HG03097 (cell line): ENCODE data around the gene LRP8.

Experiments used
- ATAC-seq: cut with Tn5 transposase; IDR thresholded peaks from one replicate; pipeline ENCODE4 v1.9.1; 2021; ENCODE audit not compliant: unreplicated experiment, low FRiP score

The LRP8 gene

DNA sequence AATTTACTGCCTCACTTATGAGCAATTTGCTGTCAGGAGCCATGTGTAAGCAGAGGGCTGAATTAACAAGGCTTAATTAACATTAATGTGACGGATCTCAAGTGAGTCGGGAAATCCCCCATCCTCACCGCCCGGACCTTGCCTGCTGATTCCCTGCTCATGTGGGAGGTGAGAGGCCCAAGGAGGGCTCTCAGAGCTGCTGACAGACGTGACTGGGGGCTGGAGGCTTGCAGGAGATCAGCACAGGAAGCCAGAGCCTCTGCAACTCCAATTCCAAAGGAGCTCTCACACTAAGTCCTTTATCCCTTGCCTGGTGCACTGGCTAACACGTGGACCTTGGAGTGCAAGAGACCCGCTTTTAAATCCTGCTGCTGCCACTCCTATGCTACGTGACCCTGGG is 19.4 kb downstream of the LRP8 start:
- ATAC-seq: no peak

DNA sequence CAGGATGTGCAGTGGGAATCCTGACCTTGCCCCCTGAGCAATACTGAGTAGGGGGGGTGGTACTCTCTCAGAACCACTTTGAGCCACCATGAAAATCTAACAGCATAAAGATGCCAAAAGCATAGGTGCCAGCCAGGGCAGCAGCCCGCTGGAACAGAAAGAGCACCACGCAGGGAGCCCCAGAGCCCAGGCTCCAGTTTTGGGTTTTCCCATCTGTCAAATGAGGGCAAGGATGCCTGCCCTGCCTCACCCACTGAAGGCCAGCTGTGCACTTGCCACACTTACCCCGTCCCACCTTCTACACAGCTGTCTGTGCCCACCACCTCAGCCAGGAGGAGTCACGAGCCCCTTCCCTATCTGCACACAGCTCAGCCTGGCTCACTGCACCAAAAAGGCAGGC is 20.8 kb downstream of the LRP8 start:
- no peak for ATAC-seq

DNA sequence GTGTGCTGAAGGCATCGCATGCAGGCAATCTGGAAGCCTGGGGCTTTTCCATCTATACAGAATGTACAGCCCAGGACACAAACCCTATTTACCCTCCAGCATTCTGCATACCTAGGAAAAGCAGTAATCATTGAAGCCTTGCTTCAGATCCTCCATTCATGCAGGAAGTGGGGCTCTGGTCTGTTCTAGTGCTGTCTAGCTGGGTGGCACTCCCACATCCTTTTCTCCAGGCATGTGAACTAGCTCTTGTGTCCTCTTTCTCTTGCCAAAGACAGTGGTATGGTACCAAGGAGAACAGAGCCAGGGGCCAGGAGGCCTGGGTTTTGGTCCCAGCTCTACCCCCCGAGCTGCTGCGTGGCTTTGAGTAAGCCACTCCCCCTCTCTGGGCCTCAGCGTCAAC is 21.7 kb downstream of the LRP8 start:
- ATAC-seq: no peak

DNA sequence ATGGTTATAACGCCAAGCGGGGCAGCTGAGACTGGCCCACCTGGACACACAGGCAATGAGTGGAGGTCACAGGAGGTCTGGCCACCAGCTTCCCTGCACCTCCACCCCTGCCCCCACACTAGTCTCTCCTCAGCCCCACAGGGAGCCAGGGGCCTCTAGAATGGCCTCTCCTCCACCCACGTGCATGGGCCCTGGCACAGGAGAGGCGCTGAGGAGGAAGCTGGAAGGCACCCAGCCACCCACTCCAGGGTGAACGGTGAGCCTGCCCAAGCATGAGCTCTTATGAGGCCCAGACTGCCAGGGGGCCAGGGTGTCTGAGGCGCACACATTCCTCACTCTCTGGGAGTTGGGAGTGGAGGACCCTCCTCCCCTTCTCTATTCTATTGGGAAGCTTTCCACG is 22.2 kb downstream of the LRP8 start:
- ATAC-seq: no peak

DNA sequence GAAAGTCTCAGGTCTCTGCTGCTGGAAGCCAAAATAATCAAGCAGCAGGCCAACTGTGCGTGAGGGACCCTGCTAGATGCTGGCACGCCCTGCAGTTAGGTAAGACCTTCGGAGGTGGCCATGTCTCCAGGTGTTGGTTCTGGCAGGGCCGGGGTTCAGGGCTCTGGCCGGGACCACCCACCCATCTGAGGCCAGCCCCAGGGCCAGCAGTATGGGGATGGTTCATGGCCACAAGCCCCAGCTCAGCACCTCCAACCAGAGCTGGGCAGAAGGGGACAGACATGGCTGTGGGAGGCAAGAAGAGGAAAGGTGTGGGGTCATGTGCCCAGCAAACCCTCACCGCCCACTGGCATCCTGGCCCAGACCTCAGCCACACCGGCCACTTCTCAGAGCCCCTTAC is 23.3 kb downstream of the LRP8 start:
- no peak for ATAC-seq

DNA sequence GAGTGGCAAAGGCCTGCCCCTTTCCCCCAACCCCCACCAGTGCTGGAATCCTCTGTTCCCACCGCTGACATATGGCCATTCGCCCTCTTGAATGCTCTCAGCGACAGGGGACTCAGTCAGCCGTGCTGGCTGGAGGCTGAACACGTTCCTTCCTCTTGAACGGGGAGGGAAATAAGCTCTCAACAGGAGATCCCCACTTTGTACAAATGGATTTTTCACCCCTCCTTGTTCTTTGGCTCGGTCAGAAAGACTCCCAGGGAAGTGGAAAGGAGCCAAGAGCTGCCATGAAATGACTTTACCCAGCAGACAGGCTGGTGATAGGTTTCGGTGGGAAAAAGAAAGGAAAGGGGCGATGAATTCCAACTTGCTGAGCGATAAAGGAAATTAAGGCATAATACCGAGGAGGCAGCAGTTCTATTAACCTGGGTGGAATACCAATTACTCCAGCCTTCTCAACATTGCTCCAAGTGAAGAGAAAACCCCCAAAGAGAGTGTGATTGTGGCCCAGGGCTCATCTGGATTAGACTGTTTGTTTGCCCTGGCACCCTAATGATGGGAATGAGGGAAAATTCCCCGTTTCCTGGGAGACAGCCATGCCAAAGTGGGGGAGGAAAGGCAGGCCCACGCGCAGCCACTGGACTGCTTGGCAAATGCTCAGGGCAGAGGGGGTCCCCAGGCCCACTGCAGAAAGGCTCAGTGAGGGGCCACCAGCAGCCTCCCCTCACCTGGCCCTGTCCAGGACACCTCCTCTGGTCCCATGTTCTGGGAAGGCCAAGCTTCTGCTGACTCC is 23.9 kb downstream of the LRP8 start:
- no peak for ATAC-seq

DNA sequence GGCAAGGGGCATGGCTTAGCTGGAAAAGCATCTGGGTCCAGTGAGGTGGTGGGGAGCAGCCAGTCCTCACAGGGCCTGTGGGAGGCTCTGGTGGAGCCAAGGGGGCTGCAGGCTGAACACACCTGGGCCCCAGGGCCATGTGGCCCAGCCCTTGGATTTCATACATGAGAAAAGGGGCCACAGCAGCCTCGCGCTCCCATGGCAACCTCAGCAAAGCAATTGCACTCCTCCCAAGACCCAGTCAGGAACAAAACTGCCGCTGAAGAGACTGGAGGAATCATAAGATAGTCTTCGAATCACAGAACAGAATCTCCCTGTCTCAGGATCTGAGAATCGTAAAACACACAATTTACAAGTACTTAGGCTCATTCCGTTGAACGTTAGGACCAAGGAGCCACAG is 24.6 kb downstream of the LRP8 start:
- no peak for ATAC-seq

DNA sequence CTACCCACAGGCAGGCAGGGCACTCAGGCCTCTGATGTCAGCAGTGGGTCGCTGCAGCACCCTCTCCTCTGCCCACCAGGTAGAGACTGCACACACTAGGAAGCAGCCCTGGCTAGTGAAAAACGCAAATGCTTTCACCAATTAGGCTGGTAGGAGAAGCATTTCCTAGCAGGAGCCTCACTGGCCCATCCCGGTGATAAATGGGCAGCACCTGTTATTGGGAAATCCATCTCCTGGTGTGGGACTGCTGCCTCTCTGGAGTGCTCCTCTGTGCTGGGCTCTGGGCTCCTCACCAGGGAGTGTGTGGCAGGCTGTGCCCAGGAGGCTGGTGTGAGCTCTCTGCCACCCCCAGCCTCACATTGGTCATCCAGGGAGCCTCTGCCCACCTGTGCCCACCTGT is 28.6 kb downstream of the LRP8 start:
- ATAC-seq: no peak

DNA sequence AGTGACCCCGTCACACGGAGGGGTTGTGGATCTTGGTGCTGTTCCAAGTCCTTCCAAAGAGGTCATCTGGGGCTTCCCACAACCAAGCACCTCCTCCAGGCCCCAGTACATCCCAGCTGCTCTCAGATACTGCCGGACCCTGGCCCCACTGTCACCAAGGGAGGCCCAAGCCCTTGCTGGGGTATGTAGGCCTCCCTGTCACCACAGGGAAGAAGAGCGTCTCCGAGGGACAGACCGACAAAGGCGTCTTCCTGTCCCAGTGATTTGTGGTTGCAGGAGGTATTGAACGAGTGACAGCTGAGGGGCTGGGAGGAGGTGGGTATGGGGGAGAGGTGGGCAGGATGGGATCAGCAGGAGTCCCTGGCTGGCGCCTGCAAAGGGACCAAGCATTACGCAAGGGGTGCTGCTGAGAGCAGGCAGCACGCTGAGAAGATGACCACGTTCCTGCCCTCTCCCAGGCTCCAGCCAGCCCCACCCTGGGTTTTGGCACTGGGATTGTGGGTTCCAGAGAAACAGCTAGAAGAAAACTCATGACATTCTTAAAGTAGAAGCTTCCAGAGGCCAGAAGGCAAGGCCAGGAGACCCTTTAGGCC is 29.7 kb downstream of the LRP8 start:
- no peak for ATAC-seq

DNA sequence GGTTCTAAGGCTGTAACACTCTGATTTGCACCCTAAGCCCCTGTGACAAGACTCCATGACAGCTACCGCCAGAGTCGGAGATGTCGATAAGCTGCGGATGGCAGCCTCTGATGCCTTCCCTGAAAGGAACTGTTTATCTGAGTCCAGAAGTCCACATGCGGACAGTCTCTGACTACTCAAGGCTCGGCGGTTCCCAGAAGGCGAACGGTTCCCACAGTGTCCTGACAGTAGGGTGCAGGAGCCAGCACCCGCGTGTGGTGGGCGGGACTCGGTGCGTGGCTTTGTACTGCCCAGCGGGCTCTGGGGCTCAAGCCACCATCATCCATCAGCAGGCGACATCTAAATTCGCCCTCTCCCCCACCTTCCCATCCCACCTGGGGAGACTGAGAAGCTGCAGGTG is 30.7 kb downstream of the LRP8 start:
- no peak for ATAC-seq

DNA sequence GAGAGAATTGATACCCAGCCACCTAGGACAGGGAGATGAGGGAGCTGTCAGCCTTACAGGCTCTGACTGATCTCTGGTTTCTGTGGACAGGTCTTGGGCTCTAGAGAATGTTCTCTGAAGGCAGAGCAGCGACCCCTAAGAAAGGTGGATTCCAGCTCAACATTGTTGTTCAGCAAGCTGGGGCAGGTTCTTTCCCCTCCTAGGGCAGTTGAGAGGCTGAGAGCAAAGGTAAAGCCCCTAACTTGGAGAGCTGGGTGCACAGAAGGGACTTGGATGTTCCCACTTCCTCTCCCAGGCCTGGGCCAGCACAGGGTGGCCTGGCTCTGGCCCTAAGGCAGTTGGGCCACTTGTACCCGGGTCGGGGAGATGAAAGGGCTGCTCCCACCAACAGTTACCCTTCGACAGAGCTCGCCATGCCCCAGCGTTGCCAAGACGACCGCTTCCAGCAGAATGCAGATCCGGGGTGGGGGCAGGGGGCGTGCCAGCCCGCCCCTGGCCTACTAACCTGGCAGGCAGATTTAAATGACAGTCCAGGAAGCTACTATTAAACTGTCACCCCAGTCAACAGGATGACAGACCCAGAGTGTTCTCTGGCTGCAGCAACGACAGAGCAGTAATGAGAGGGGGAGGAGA is 31.6 kb downstream of the LRP8 start:
- no peak for ATAC-seq

DNA sequence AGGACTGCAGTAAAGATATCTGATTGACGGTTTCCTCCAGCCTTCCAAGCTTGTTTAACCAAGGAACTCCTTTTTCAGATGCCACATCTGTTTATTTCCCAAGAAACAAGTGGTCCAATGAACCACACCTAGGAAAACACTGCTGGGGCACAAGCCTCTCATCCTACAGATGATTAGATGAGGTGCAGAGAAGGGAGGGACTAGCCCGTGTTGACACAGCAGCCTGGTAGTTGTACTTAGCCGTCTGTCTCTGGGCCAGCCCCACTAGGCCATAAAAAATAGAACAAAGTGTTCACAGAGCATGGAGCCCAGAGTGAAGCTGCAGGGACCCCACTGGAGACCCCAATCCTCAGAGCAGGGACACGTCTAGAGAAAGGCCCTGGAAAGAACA is 32.1 kb downstream of the LRP8 start:
- no peak for ATAC-seq

DNA sequence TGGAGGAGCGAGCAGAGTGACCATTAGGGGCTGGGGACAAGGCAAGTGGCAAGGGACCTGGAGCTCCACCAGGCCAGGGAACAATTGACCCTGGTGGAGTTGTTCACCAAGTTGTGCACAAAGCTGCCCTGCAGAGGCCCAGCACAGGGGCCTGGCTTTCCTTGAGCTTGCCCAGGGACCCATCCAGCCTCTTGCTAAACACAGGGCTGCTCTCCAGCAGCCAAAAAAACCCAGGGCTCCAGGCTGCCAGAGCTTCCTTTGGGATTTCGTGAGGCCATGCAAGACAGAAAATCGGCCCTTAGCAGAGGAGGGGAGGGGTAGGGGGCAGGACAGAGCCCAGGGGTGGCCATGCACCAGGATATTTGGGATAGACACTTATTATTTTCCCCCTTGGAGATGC is 32.6 kb downstream of the LRP8 start:
- no peak for ATAC-seq

DNA sequence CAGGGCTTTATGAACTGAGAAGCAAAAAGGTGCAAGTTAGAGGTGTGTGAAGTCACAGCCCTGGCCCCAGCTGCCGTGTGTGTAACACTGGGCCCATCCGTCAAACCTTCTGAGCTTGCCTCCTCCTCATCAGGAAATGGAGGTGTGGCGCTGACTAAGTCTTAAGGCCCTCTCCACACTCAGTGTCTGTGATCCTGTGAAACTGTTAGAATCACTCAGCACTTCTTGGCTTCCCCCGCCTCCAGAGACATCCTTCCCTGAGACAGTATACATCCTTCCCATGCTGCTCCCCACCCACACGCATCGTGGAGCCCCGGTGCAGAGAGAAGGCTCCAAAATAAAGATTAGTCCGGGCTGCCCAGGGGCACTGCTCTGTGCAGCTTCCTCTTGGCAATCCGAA is 33.3 kb downstream of the LRP8 start:
- ATAC-seq: no peak

DNA sequence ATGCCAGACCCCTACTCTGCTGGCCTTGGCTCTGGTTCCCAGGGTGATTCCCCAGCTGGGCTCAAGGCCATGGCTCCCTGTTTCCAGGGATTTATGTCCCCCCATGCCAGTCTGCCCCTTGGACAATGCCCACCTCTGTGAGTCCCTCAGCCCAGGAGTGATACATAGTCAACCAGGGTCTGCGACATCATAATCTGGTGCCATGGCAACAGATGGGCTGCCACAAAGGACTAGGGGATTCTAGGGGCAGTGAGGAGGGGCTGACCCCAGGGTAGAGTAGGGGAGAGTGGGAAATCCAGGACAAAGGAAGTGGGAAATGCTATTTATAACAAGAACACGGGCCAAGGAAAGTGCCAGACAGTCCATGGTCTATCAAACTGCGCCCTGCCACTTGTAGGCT is 33.8 kb downstream of the LRP8 start:
- ATAC-seq: no peak

DNA sequence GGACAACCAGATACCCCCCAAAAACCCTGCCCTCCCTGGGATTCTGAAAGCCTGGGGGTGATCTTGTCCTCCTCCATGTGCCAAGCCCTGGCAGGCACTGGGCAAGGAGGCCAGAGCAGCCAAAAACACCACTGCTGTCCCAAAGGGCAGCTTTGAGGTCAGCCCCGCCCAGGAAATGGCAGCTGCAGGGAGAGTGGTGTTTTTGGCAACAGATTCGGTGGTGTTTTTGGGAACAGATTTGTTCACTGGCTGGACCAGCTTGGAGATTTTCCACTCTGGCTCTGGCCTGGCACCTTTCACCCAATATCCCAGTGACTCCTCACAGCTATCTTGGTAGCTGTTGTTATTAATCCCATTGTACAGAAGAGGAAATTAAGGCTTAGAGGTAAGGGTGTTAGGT is 34.7 kb downstream of the LRP8 start:
- no peak for ATAC-seq

DNA sequence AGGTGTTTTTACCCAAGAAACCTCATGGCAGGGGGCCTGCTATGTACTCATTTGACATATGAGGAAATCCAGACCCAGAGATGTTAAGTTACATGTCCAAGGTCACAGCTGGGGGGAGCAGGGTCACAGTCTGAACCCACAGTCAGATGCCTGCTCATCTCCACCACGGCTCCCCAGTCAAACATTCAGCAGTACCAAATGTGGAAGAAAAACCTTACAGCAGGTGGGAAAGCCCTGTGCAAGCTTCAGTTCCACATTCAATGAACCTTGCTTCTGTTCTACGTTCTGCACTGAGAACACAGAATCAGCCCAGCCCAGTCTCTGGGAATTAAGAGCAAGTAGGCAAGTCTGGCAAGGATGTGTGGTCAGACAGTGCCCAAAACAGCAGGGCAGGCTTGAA is 35.2 kb downstream of the LRP8 start:
- ATAC-seq: no peak

DNA sequence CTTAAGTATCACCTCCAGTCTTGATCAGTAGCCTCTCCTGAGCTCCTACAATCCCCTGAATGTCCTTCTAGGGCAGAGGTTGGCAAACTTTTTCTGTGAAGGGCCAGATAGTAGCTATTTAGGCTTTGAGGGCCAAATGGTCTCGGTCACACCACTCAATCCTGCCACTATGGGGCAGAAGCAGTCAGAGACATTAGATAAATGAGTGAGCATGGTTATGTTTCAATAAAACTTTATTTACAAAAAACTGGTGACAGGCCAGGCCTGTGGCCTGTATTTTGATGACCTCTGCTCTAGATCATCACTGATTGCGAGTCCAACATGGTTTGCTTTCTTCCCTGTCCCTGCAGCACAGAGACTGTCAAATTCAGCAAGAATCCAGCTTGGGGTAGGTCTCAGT is 36.3 kb downstream of the LRP8 start:
- ATAC-seq: no peak

DNA sequence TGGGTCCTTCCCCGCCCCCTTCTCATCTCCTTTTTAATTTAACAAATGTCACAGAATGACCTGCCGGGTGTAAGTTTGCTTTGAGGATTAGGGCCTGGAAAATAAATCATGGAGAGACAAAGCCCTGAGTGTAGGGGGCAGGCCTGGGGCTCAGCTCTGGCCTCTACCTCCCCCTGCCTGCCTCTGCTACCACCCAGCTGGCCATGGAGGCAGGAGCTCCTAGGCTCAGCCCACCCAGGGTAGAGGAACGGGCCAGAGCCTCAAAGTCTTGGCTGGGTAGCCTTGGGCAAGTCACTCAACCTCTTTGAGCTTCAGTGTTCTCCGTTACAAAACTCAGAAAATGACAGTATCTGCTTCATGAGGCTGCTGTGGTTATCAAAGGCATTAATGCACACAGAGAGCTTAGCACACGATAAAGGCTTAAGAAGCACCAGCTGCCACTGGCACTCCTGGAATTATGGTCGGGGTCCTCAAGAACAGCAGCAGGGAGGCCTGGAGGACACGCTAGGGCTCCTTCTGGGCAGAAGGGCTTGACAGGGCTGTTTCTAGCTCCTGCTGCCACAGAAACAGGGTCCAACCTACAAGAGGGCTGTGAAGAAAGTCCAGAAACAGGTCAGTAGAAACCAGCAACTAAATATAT is 39.0 kb downstream of the LRP8 start:
- ATAC-seq: no peak

DNA sequence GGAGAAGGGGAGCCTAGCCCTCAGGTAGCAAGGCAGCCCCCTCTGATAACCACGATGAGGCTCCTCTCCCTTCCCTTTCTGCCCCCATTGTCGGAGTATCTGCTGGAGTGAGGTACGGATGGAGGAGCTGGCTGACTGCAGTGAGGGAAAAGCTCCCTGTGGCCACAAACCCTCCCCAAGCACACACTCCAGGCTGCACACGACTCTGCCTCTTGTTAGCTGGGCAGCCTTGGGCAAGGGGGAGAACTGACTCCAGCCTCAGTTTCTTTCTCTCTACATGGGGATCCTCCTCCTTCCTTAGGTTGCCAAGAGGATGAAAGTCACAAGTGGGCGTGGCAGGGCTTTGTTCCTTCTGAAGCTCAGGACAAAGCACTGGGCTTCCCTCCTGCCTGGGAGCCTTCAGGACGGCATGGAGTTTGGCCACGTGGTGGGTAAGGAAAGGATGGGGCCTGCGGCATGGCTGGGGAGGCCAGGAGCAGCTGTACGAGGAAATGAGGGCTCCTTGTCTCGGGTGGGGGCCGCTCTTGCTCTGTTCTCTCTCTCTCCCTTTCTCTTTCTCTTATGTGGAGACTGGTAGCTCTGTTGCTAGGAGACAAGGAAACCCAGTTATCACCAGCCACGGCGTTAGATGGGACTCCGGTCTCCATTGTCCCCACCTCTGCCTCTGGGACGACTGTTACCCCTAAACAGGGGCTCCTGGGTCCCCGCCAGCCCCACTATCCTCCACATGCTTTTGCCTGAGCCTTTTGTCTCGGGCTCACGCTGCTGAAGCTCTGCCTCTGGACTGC is 39.7 kb downstream of the LRP8 start:
- ATAC-seq: no peak

DNA sequence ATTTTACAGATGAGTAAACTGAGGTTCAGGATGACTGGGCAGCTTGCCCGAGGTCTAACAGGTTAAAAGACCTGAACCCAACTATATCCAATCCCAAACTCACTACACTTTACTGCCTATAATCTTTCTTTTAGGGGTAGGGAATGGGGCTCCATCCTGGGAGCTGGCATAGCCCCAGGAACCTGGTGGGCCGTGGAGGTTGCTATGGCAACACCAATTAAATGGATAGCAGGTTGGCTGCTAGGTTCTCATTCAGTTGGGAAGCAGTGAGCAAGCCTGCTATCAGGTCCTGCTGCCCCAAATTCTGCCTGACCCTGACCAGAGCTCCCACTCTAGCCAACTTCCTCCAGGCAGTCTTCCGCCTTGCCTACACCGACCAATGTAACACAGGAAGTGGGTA is 40.9 kb downstream of the LRP8 start:
- no peak for ATAC-seq
